Nephron progenitor cell (in vitro differentiated cells): Measurements from ENCODE around the gene TRIM17.

Experiments
- DNase-seq: peaks from one replicate; pipeline ENCODE4 v3.0.0; 2021
- H3K27ac Mint-ChIP-seq: 2 replicates; pipeline ENCODE4 v1.8.0; 2021; ENCODE audit warnings: mild to moderate bottlenecking, moderate library complexity, mixed read lengths
- H3K27me3 Mint-ChIP-seq: 2 replicates; pipeline ENCODE4 v1.8.0; 2021; ENCODE audit warnings: mild to moderate bottlenecking, low read depth, mixed read lengths; ENCODE audit not compliant: poor library complexity
- H3K36me3 Mint-ChIP-seq: 2 replicates; pipeline ENCODE4 v1.8.0; 2021; ENCODE audit warnings: low read depth, mixed read lengths
- H3K4me1 Mint-ChIP-seq: 2 replicates; pipeline ENCODE4 v1.8.0; 2021; ENCODE audit warnings: mixed read lengths
- H3K4me3 Mint-ChIP-seq: 2 replicates; pipeline ENCODE4 v1.8.0; 2021; ENCODE audit warnings: mild to moderate bottlenecking, moderate library complexity, mixed read lengths
- H3K9me3 Mint-ChIP-seq: 2 replicates; pipeline ENCODE4 v1.8.0; 2021; ENCODE audit warnings: mild to moderate bottlenecking, moderate library complexity, mixed read lengths
- CTCF ChIP-seq: fragments of 200-600 bp; sonication (generic); IDR thresholded peaks from 2 replicates; pipeline ENCODE4 v1.5.0; 2021; ENCODE audit warnings: antibody characterized with exemption

Gene TRIM17

GRCh38 chr1:228430243-228430642 is 13.6 kb upstream of the TRIM17 start:
- Mint-ChIP-seq H3K4me3 (no peak overlapping the region), H3K27me3 (peaks cover 8% of the 10 kb centered on the region)

DNA sequence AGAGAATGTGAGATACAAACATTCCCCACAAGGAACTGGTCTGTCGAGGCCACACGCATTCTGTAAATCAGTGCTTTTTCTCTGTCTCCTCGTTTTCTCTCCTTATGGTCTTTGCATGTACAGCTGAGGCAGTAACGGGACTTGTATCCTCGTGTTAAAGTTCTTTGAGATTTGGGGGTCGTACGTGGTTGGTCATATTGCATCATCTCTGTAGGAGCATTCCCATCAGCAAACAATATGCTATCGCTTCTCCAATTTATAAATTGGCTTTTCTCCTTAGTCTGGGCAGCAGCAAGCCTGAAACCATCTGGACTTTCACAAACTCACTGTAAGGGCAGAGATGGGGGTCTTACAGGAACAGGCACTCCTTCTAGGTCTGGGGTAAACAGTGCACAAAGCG is 13.0 kb upstream of the TRIM17 start:
- Mint-ChIP-seq H3K9me3 (peaks cover 14% of the 10 kb centered on the region), H3K4me1 (peaks cover 62% of the 10 kb centered on the region), H3K36me3 (peaks cover 6% of the 10 kb centered on the region), H3K4me3 (no peak overlapping the region), H3K27ac (no peak overlapping the region), H3K27me3 (peaks cover 8% of the 10 kb centered on the region)
- DNase-seq: no peak
- no peak for TF ChIP-seq CTCF

More at GRCh38 chr1:228430243-228430642, 13.6 kb upstream of the TRIM17 start:
- Mint-ChIP-seq H3K9me3 (peaks cover 14% of the 10 kb centered on the region), H3K4me1 (peaks cover 66% of the 10 kb centered on the region), H3K36me3 (peaks cover 6% of the 10 kb centered on the region), H3K27ac (no peak overlapping the region)
- DNase-seq: no peak
- TF ChIP-seq CTCF: no peak

DNA sequence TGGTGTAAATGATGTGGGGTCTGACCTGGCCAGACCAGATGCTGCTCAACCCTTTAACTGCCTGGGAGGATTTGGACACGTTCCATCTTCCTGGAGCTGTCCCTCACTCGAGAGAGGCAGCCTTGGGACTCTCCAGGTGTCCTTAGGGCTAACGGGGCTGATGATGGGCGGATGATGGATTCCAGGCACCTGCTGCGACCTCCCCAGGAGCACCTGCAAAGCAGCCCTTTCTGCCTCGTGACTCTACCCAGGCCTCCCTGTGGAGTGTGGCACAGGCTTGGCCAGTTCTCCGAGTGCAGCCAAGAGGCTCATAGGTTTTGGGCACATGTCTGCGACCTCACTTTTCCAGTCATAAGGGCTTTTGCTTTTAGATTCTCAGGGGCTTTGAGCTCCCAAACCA is 12.3 kb upstream of the TRIM17 start:
- Mint-ChIP-seq H3K27me3 (peaks cover 10% of the 10 kb centered on the region), H3K4me1 (peaks cover 59% of the 10 kb centered on the region), H3K27ac (no peak overlapping the region), H3K36me3 (peaks cover 6% of the 10 kb centered on the region), H3K4me3 (no peak overlapping the region), H3K9me3 (peaks cover 20% of the 10 kb centered on the region)
- DNase-seq: no peak
- TF ChIP-seq CTCF: no peak

DNA sequence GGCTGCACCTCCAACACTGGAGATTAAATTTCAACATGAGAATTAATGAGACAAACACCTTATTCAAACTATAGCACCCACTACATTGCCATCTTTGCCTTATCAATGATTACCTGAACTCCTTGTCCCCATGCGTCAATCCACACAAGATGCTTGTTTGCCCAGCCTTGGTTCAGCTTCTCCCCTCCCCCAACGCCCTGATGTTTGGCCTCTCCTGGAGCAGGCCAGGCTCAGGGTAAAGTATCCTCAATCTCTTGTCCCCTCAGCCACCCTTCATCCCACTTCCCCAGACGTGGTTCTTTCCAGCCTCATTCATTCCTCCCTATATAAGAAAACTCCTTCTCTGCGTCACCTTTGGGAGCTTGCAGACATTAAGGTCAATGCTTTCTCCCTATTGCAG is 11.8 kb upstream of the TRIM17 start:
- peaks cover 53% of the 10 kb centered on the region for H3K4me1 Mint-ChIP-seq
- H3K27ac Mint-ChIP-seq: peak overlapping the region; percentile 30
- no peak for DNase-seq
- H3K9me3 Mint-ChIP-seq: peaks cover 20% of the 10 kb centered on the region
- TF ChIP-seq CTCF: no peak
- H3K36me3 Mint-ChIP-seq: peaks cover 6% of the 10 kb centered on the region
- H3K27me3 Mint-ChIP-seq: peaks cover 10% of the 10 kb centered on the region
- H3K4me3 Mint-ChIP-seq: no peak overlapping the region

DNA sequence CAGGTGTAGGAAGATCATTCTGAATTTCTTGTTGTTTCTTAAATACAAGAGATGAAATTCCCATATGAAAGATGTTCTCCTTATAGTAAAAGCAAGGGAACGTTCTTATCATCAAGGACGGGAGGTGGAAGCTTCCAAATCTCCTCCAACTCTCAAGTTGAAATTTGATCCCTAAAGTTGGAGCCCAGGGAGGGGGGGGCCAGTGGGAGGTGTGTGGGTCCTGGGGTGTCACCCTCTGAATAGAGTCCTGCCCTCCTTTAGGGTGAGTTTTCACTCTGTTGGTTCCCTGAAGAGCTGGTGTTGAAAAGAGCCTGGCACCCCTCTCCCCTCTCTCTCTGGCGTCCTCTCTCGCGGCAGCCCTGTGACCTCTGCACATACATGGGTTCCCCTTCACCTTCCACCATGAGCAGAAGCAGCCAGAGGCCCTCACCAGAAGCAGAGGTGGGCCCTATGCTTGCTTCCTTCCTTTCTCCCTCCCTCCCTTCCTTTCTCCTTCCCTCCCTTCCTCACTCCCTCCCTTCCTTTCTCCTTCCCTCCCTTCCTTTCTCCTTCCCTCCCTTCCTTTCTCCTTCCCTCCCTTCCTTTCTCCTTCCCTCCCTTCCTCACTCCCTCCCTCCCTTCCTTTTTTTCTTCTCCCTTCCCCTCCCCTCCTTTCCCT is 10.0 kb upstream of the TRIM17 start:
- no peak overlapping the region for H3K27ac Mint-ChIP-seq
- H3K27me3 Mint-ChIP-seq: peaks cover 8% of the 10 kb centered on the region
- no peak for DNase-seq
- peaks cover 13% of the 10 kb centered on the region for H3K36me3 Mint-ChIP-seq
- H3K9me3 Mint-ChIP-seq: peaks cover 22% of the 10 kb centered on the region
- peaks cover 37% of the 10 kb centered on the region for H3K4me1 Mint-ChIP-seq
- no peak overlapping the region for H3K4me3 Mint-ChIP-seq
- no peak for TF ChIP-seq CTCF
